OCI-LY7 (cell line): ENCODE results near the gene MOB3B. TPM values are rescaled to one million over a fixed set of nuclear protein-coding genes. Genes with fewer than 3 reads are reported as not detected.

Experiments
- Bru-seq: library from RNA; stranded (reverse); fragments of 400-500 nt; gene quantifications from one replicate; lab custom pipeline; 2021; lab: Mats Ljungman, UMichigan
- BruChase-seq, 2 experiments: library from RNA; stranded (reverse); fragments of 400-500 nt; gene quantifications; one replicate each; lab custom pipeline; 2021; lab: Mats Ljungman, UMichigan
- BruUV-seq: library from RNA; stranded (reverse); fragments of 400-500 nt; replicated peaks from 2 replicates; lab custom pipeline; 2021; lab: Mats Ljungman, UMichigan
- CTCF ChIA-PET: fragments of 300-600 bp; sonication (Branson Sonifier 250); formaldehyde crosslinking; loops from one replicate; lab custom pipeline; 2022; ENCODE audit warnings: antibody characterized with exemption; ENCODE audit not compliant: unreplicated experiment; lab: Charles Lee
- POLR2A ChIA-PET: fragments of 300-600 bp; sonication (Branson Sonifier 250); formaldehyde crosslinking; loops from one replicate; lab custom pipeline; 2022; ENCODE audit warnings: antibody characterized with exemption; lab: Charles Lee
- DNase-seq: peaks from one replicate; pipeline ENCODE4 v3.0.0-alpha.2; 2015; ENCODE audit warnings: low spot score
- H2AFZ ChIP-seq: fragments of 200-600 bp; sonication (generic), shearing (Covaris generic); 2 replicates; pipeline ENCODE4 v1.6.1; 2014; ENCODE audit warnings: mild to moderate bottlenecking, antibody characterized with exemption, low read length, moderate library complexity
- H3K27ac ChIP-seq: fragments of 200-600 bp; sonication (generic); 2 replicates; pipeline ENCODE4 v1.5.1; 2014; ENCODE audit warnings: mixed run types, low read depth, mild to moderate bottlenecking, moderate library complexity, low read length, inconsistent platforms; ENCODE audit not compliant: poor library complexity, severe bottlenecking
- H3K36me3 ChIP-seq: fragments of 200-600 bp; sonication (generic); 2 replicates; pipeline ENCODE4 v1.6.1; 2014; ENCODE audit warnings: mild to moderate bottlenecking, antibody characterized with exemption, low read length, moderate library complexity, mixed read lengths; ENCODE audit not compliant: insufficient read depth
- H3K4me1 ChIP-seq: fragments of 200-600 bp; sonication (generic); 2 replicates; pipeline ENCODE4 v1.5.1; 2014; ENCODE audit warnings: mild to moderate bottlenecking, low read length; ENCODE audit not compliant: insufficient read depth, poor library complexity, severe bottlenecking
- H3K4me2 ChIP-seq: fragments of 200-600 bp; sonication (generic); 2 replicates; pipeline ENCODE4 v1.6.1; 2014; ENCODE audit warnings: mild to moderate bottlenecking, low read length
- H3K4me3 ChIP-seq: fragments of 200-600 bp; sonication (generic); 2 replicates; pipeline ENCODE4 v1.5.1; 2014; ENCODE audit warnings: mild to moderate bottlenecking, low read depth, low read length; ENCODE audit not compliant: poor library complexity, severe bottlenecking
- H3K79me2 ChIP-seq: fragments of 200-600 bp; sonication (generic); 2 replicates; pipeline ENCODE4 v1.6.1; 2016; ENCODE audit warnings: low read depth, mild to moderate bottlenecking, low read length, moderate library complexity, mixed read lengths; ENCODE audit not compliant: insufficient read depth
- H3K9me2 ChIP-seq: fragments of 200-600 bp; sonication (generic); 2 replicates; pipeline ENCODE4 v1.6.1; 2016; ENCODE audit warnings: mild to moderate bottlenecking, low read length, mixed read lengths; ENCODE audit not compliant: insufficient read depth
- H3K9me3 ChIP-seq: fragments of 200-600 bp; sonication (generic); 2 replicates; pipeline ENCODE4 v1.6.1; 2014; ENCODE audit warnings: mild to moderate bottlenecking, mixed run types, low read length, mixed read lengths
- H4K20me1 ChIP-seq: fragments of 200-600 bp; sonication (generic); 2 replicates; pipeline ENCODE4 v1.6.1; 2014; ENCODE audit warnings: mild to moderate bottlenecking, antibody characterized with exemption, low read length, moderate library complexity, mixed read lengths; ENCODE audit not compliant: insufficient read depth
- EZH2phosphoT487 ChIP-seq: fragments of 200-600 bp; sonication (generic); IDR thresholded peaks from 2 replicates; pipeline ENCODE4 v1.6.1; 2018; ENCODE audit warnings: low read depth, borderline replicate concordance, mild to moderate bottlenecking, mixed run types, antibody characterized with exemption, low read length, moderate library complexity, mixed read lengths
- intact Hi-C: fragments of 100-400 bp; cut with micrococcal nuclease; formaldehyde crosslinking; loops from one replicate; pipeline ENCODE4 v1.10.0; 2022; ENCODE audit not compliant: unreplicated experiment
- long read RNA-seq: library from polyadenylated mRNA; stranded (forward); transcript quantifications from one replicate; pipeline ENCODE4 v2.0.0, GENCODE V29; 2022
- total RNA-seq, 2 experiments: library from RNA; depleted of rRNA in 1 of 2; stranded (reverse); fragments of >200 nt in 1 of 2; shearing (Covaris generic) in 1 of 2; gene quantifications; 2 replicates each; pipeline ENCODE4 v1.2.3, GENCODE V29; 2014 to 2022
- TF ChIP-seq, protein P1 (sequence below): fragments of 200-600 bp; sonication (generic); conservative IDR thresholded peaks from 2 replicates; pipeline ENCODE4 v1.5.1; 2014; ENCODE audit warnings: mild to moderate bottlenecking, antibody characterized with exemption, low read length, moderate library complexity, mixed read lengths

MOB3B gene
- not detected in 2 replicates for total RNA-seq (2014; rRNA removed; shearing (Covaris generic))
- 0.04 TPM in 1 of 2 replicates, not detected in the other for total RNA-seq (2022)
- percentile 12 among the genes with signal in this experiment for Bru-seq, nascent RNA
- BruChase-seq, experiment 1, labeled RNA remaining after a 6-hour chase: percentile 17 among the genes with signal in this experiment
- percentile 20 among the genes with signal in this experiment for BruChase-seq, experiment 2, labeled RNA remaining after a 2-hour chase
- long read RNA-seq: 0 reads

DNA sequence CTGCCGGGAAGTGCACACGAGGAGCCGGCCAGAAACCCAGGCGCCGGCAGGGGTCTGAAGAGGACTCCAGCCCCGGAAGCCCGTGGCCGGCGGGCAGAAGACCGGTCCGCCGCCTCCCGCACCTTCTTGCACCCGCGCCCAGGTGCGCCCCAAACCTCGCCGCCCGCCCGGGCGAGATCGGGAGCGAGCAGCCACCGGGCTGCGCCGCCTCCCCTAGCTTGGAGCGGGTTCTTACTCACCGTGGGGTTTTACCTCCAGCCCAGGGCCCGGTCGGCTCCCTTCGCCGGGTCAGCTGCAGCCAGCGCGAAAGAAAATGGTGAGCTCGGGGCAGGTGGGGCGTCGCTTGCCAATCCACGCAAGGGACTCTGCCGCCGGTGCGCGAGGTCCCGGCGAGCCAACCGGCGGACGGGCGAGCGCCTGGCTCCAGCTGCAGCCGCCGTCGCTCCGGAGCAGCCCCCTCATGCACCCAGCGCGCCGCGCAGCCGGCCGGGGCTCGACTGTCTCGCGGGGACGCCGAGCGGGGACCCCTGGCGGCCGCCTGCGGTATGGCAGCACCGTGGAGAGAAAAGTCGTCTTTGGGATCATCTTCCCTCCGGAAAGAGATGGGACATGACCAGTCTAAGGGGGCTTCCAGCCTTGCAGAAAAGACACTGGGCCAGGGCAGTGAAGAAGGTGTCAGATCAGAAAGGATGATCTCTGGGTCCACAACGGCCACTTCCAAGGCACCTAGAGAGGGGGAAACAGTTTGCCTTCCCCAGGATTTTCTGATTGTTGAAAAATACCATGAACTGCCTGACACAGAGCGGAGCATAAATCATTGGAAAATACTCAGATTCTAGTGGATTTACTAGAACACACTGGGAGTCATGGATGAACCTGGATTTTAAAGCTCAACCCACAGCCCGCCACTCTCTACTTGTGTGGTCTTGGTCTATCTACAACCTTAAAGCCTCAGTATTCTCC lies at the start of gene MOB3B:
Gene MOB3B (minus strand): TSS at position 499 of the 963 bp plus-strand sequence. CDS start 74,264 bp downstream, outside the sequence.
- intact Hi-C loops: loop anchor here (1.0 kb wide), 1 partner anchor 196 kb away; no protein-coding TSS in a partner anchor
- Histone ChIP-seq H3K4me3 (peak within 1 kb of the TSS; percentile 62), H3K36me3 (no peaks in the 10 kb centered on the region), H3K9me3 (no peaks in the 10 kb centered on the region), H3K9me2 (no peaks in the 10 kb centered on the region), H3K79me2 (no peaks in the 10 kb centered on the region), H3K27ac (no peak within 1 kb of the TSS), H3K4me2 (peak within 1 kb of the TSS; percentile 77), H2AFZ (peak within 1 kb of the TSS; percentile 11; the same call in 1 of the 2 replicates), H3K4me1 (peaks cover 5% of the 10 kb centered on the region), H4K20me1 (no peaks in the 10 kb centered on the region)
- no TSS peak for BruUV-seq
- ChIA-PET POLR2A (interaction anchor here (1.2 kb wide), 1 partner anchor 196 kb away, joined by 3 read pairs; no protein-coding TSS in a partner anchor), CTCF (interaction anchor here (1.7 kb wide), 1 partner anchor 196 kb away, joined by 5 read pairs; no protein-coding TSS in a partner anchor)
- 0 out of 2 replicates have a peak, but pooled peaks have one; percentile 51 for TF ChIP-seq EZH2phosphoT487
- TF ChIP-seq, protein P1, sequence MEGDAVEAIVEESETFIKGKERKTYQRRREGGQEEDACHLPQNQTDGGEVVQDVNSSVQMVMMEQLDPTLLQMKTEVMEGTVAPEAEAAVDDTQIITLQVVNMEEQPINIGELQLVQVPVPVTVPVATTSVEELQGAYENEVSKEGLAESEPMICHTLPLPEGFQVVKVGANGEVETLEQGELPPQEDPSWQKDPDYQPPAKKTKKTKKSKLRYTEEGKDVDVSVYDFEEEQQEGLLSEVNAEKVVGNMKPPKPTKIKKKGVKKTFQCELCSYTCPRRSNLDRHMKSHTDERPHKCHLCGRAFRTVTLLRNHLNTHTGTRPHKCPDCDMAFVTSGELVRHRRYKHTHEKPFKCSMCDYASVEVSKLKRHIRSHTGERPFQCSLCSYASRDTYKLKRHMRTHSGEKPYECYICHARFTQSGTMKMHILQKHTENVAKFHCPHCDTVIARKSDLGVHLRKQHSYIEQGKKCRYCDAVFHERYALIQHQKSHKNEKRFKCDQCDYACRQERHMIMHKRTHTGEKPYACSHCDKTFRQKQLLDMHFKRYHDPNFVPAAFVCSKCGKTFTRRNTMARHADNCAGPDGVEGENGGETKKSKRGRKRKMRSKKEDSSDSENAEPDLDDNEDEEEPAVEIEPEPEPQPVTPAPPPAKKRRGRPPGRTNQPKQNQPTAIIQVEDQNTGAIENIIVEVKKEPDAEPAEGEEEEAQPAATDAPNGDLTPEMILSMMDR: peak; percentile 82
- peak; percentile 73 for DNase-seq

DNA sequence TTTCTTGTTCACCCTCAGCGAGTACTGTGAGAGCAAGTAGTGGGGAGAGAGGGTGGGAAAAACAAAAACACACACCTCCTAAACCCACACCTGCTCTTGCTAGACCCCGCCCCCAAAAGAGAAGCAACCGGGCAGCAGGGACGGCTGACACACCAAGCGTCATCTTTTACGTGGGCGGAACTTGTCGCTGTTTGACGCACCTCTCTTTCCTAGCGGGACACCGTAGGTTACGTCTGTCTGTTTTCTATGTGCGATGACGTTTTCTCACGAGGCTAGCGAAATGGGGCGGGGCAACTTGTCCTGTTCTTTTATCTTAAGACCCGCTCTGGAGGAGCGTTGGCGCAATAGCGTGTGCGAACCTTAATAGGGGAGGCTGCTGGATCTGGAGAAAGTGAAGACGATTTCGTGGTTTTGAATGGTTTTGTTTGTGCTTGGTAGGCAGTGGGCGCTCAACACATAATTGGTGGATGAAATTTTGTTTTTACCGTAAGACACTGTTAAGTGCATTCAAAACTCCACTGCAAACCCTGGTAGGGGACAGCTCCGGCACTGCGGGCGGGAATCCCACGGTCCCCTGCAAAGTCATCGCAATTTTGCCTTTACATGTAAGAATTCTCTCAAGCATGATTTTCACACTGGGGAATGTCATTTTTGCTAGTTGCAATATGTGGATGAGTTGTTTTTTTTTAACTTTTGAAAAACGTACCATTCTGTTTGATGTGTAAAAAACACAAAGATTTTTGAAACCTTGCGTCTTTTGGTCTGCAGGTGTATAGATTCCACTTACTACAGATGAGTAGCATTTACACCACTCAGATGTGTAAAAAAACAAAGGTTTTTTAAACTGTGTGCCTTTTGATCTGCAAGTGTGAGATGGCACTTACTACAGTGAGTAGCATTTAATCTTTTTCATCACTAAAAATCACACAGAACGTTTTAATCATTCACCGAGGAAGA lies 44.3 kb upstream of the MOB3B start:
- Histone ChIP-seq H3K27ac (peak overlapping the region; percentile 79), H3K9me2 (no peaks in the 10 kb centered on the region), H3K79me2 (no peaks in the 10 kb centered on the region), H3K4me2 (peak overlapping the region; percentile 85), H4K20me1 (no peaks in the 10 kb centered on the region), H3K4me1 (peaks cover 13% of the 10 kb centered on the region), H3K36me3 (no peaks in the 10 kb centered on the region), H3K9me3 (peaks cover 19% of the 10 kb centered on the region), H2AFZ (peak overlapping the region; percentile 90), H3K4me3 (peak overlapping the region; percentile 72)
- TF ChIP-seq, protein P1: no peak
- no peak for TF ChIP-seq EZH2phosphoT487
- POLR2A ChIA-PET: interaction anchor here (0.8 to 1.6 kb wide), 5 partner anchors 10 to 15 kb away, joined by 3 to 6 read pairs (median 3); no protein-coding TSS in a partner anchor
- no TSS peak for BruUV-seq
- peak; percentile 99 for DNase-seq
- intact Hi-C loops: loop anchor here (1.0 to 2.0 kb wide), 2 partner anchors 13 to 627 kb away; partner anchors contain the start of gene PLAA
- CTCF ChIA-PET: no interaction called here
